ENCODE data around the gene VOPP1. TPM values are rescaled to one million over a fixed set of nuclear protein-coding genes. Genes with fewer than 3 reads are reported as not detected.
"Not testable (repeated sequence)": the region's sequence is repeated elsewhere in the genome, so short reads cannot be mapped to it uniquely, and the experiment has no call there.

VOPP1 gene
- total RNA-seq, 5 donors from 2014 or later (not counting 1 experiment from before 2014, with no cell fraction given) = 84.0 to 106 (median 94.8) TPM

- no peak for DNase-seq
- Histone ChIP-seq H3K4me3 (ENCODE audit: control insufficient read depth in 1 of 2, extremely low read depth in 1 of 2, low read length in 1 of 2) (no peak overlapping the region), H3K36me3 (ENCODE audit: control insufficient read depth in 2 of 2, extremely low read depth in 1 of 2, insufficient read depth in 1 of 2, low read length in 1 of 2) (no peaks in the 10 kb centered on the region), H3K27ac (ENCODE audit: low read length) (no peak overlapping the region), H3K27me3 (replicated peaks in 1 of 2; ENCODE audit: control insufficient read depth in 2 of 2, extremely low read depth in 1 of 2, insufficient read depth in 2 of 2, low read length in 1 of 2) (peaks cover 0 to 17% of the 10 kb centered on the region in 2 experiments), H3K9me3 (no peaks in the 10 kb centered on the region), H3K4me1 (ENCODE audit: control insufficient read depth in 1 of 2, extremely low read depth in 1 of 2, insufficient read depth in 2 of 2, low read length in 2 of 2) (peaks cover 0 to 5% of the 10 kb centered on the region in 2 experiments)
- Mint-ChIP-seq H3K9me3 (no peaks in the 10 kb centered on the region), H3K4me1 (peaks cover under 1 to 26% (median 14%) of the 10 kb centered on the region in 3 donors), H3K4me3 (no peak overlapping the region), H3K27me3 (no peaks in the 10 kb centered on the region), H3K36me3 (no peaks in the 10 kb centered on the region), H3K27ac (no peak overlapping the region)
- ChIA-PET CTCF (no interaction called here), POLR2A (no interaction called here)
- ATAC-seq (replicated peaks in 1 of 4) = no peak
- WGBS (ENCODE audit: insufficient coverage) = 65% methylated on average over 5 of the region's 8 CpGs
These were observed 15.5 kb upstream of the VOPP1 start for GRCh38 chr7:55587687-55588378.

- DNase-seq = peak in 17 of 35 experiments; percentile 16 to 50 (median 28)
- not testable (repeated sequence) for ATAC-seq (replicated peaks in 1 of 4)
These were observed 10.4 kb upstream of the VOPP1 start for GRCh38 chr7:55582656-55583055.

GRCh38 chr7:55576753-55577152 is 4.5 kb upstream of the VOPP1 start:
- ChIA-PET POLR2A (no interaction called here), CTCF (no interaction called here)
- Histone ChIP-seq H3K4me3 (ENCODE audit: control insufficient read depth in 1 of 2, extremely low read depth in 1 of 2, low read length in 1 of 2) (no peak overlapping the region), H3K27me3 (replicated peaks in 1 of 2; ENCODE audit: control insufficient read depth in 2 of 2, extremely low read depth in 1 of 2, insufficient read depth in 2 of 2, low read length in 1 of 2) (no peaks in the 10 kb centered on the region), H3K27ac (ENCODE audit: low read length) (no peak overlapping the region), H3K4me1 (ENCODE audit: control insufficient read depth in 1 of 2, extremely low read depth in 1 of 2, insufficient read depth in 2 of 2, low read length in 2 of 2) (peaks cover 17 to 28% of the 10 kb centered on the region in 2 experiments), H3K9me3 (no peaks in the 10 kb centered on the region), H3K36me3 (ENCODE audit: control insufficient read depth in 2 of 2, extremely low read depth in 1 of 2, insufficient read depth in 1 of 2, low read length in 1 of 2) (no peaks in the 10 kb centered on the region)
- 67% methylated on average over 1 of the region's 4 CpGs for WGBS (ENCODE audit: insufficient coverage)
- no peak for ATAC-seq (replicated peaks in 1 of 4)
- no peak overlapping the region for H3K4me3 Mint-ChIP-seq
- no peaks in the 10 kb centered on the region for H3K27me3 Mint-ChIP-seq
- no peak for DNase-seq
- H3K4me1 Mint-ChIP-seq = peaks cover 20 to 42% (median 28%) of the 10 kb centered on the region in 3 donors
- H3K27ac Mint-ChIP-seq = no peak overlapping the region
- peaks cover 0 to 1% (median 0%) of the 10 kb centered on the region in 3 donors for H3K9me3 Mint-ChIP-seq
- peaks cover 2% of the 10 kb centered on the region for H3K36me3 Mint-ChIP-seq

More at GRCh38 chr7:55582656-55583055, 10.4 kb upstream of the VOPP1 start:
- POLR2A ChIA-PET; H3K27ac ChIP-seq (ENCODE audit: low read length); H3K27me3 Mint-ChIP-seq; H3K36me3 Mint-ChIP-seq; H3K36me3 ChIP-seq (ENCODE audit: control insufficient read depth in 2 of 2, extremely low read depth in 1 of 2, insufficient read depth in 1 of 2, low read length in 1 of 2); H3K4me3 ChIP-seq (ENCODE audit: control insufficient read depth in 1 of 2, extremely low read depth in 1 of 2, low read length in 1 of 2); H3K4me1 ChIP-seq (ENCODE audit: control insufficient read depth in 1 of 2, extremely low read depth in 1 of 2, insufficient read depth in 2 of 2, low read length in 2 of 2); CTCF ChIA-PET; H3K9me3 Mint-ChIP-seq; H3K27me3 ChIP-seq (replicated peaks in 1 of 2; ENCODE audit: control insufficient read depth in 2 of 2, extremely low read depth in 1 of 2, insufficient read depth in 2 of 2, low read length in 1 of 2); H3K9me3 ChIP-seq: not testable (repeated sequence)
- H3K4me1 Mint-ChIP-seq = peaks cover 0 to 42% (median 16%) of the 10 kb centered on the region in 3 donors
- WGBS (ENCODE audit: insufficient coverage) = 75% methylated on average over 6 of the region's 9 CpGs
- peak overlapping the region in 1 of 3 donors; percentile 44 for H3K4me3 Mint-ChIP-seq
- peak overlapping the region; percentile 73 to 81 for H3K27ac Mint-ChIP-seq

GRCh38 chr7:55575733-55576132 is 3.4 kb upstream of the VOPP1 start:
- Histone ChIP-seq H3K27me3 (replicated peaks in 1 of 2; ENCODE audit: control insufficient read depth in 2 of 2, extremely low read depth in 1 of 2, insufficient read depth in 2 of 2, low read length in 1 of 2) (no peaks in the 10 kb centered on the region), H3K4me1 (ENCODE audit: control insufficient read depth in 1 of 2, extremely low read depth in 1 of 2, insufficient read depth in 2 of 2, low read length in 2 of 2) (peaks cover 22 to 31% of the 10 kb centered on the region in 2 experiments), H3K36me3 (ENCODE audit: control insufficient read depth in 2 of 2, extremely low read depth in 1 of 2, insufficient read depth in 1 of 2, low read length in 1 of 2) (no peaks in the 10 kb centered on the region), H3K4me3 (ENCODE audit: control insufficient read depth in 1 of 2, extremely low read depth in 1 of 2, low read length in 1 of 2) (no peak overlapping the region), H3K27ac (ENCODE audit: low read length) (no peak overlapping the region), H3K9me3 (no peaks in the 10 kb centered on the region)
- H3K4me1 Mint-ChIP-seq = peaks cover 25 to 37% (median 32%) of the 10 kb centered on the region in 3 donors
- H3K27ac Mint-ChIP-seq = peak overlapping the region; percentile 20 to 71
- ATAC-seq (replicated peaks in 1 of 4) = no peak
- no peak overlapping the region for H3K4me3 Mint-ChIP-seq
- no peaks in the 10 kb centered on the region for H3K9me3 Mint-ChIP-seq
- H3K27me3 Mint-ChIP-seq = no peaks in the 10 kb centered on the region
- no peak for DNase-seq
- POLR2A ChIA-PET = no interaction called here
- no peaks in the 10 kb centered on the region for H3K36me3 Mint-ChIP-seq
- CTCF ChIA-PET = no interaction called here
- 86% methylated on average over 4 of the region's 4 CpGs for WGBS (ENCODE audit: insufficient coverage)

- H3K27ac ChIP-seq (ENCODE audit: low read length) = no peak overlapping the region
- Mint-ChIP-seq H3K4me3 (no peak overlapping the region), H3K36me3 (no peaks in the 10 kb centered on the region), H3K27ac (peak overlapping the region in 1 of 2 donors; percentile 71), H3K9me3 (no peaks in the 10 kb centered on the region), H3K4me1 (peaks cover 32 to 40% (median 38%) of the 10 kb centered on the region in 3 donors), H3K27me3 (no peaks in the 10 kb centered on the region)
- POLR2A ChIA-PET = interaction anchor here in 1 of 2 donors (0.6 kb wide), 1 partner anchor 275 kb away, joined by 3 read pairs; no protein-coding TSS in a partner anchor
- H3K4me1 ChIP-seq (ENCODE audit: control insufficient read depth in 1 of 2, extremely low read depth in 1 of 2, insufficient read depth in 2 of 2, low read length in 2 of 2) = peaks cover 27 to 36% of the 10 kb centered on the region in 2 experiments
- no peaks in the 10 kb centered on the region for H3K9me3 ChIP-seq
- CTCF ChIA-PET = interaction anchor here (0.6 to 1.1 kb wide), 4 partner anchors 8 to 60 kb away, joined by 4 to 5 read pairs (median 4); no protein-coding TSS in a partner anchor
- H3K27me3 ChIP-seq (replicated peaks in 1 of 2; ENCODE audit: control insufficient read depth in 2 of 2, extremely low read depth in 1 of 2, insufficient read depth in 2 of 2, low read length in 1 of 2) = no peaks in the 10 kb centered on the region
- DNase-seq = no peak
- no peaks in the 10 kb centered on the region for H3K36me3 ChIP-seq (ENCODE audit: control insufficient read depth in 2 of 2, extremely low read depth in 1 of 2, insufficient read depth in 1 of 2, low read length in 1 of 2)
- H3K4me3 ChIP-seq (ENCODE audit: control insufficient read depth in 1 of 2, extremely low read depth in 1 of 2, low read length in 1 of 2) = no peak overlapping the region
- WGBS (ENCODE audit: insufficient coverage) = 95% methylated on average over 9 of the region's 9 CpGs
- ATAC-seq (replicated peaks in 1 of 4) = no peak
These were observed 2.8 kb upstream of the VOPP1 start for GRCh38 chr7:55575098-55575497.

GRCh38 chr7:55574051-55574717 is 1.9 kb upstream of the VOPP1 start:
- H3K4me3 ChIP-seq (ENCODE audit: control insufficient read depth in 1 of 2, extremely low read depth in 1 of 2, low read length in 1 of 2) = no peak overlapping the region

More at GRCh38 chr7:55574051-55574717, 1.9 kb upstream of the VOPP1 start:
- ChIA-PET POLR2A (interaction anchor here (0.6 to 0.7 kb wide), 3 partner anchors 47 to 480 kb away, joined by 3 read pairs; no protein-coding TSS in a partner anchor), CTCF (interaction anchor here (0.6 to 1.2 kb wide), 7 partner anchors 7 to 68 kb away, joined by 4 to 8 read pairs (median 4); no protein-coding TSS in a partner anchor)
- DNase-seq = peak in 25 of 35 experiments; percentile 16 to 61 (median 37)
- Mint-ChIP-seq H3K27me3 (no peaks in the 10 kb centered on the region), H3K4me1 (peaks cover 41 to 47% (median 46%) of the 10 kb centered on the region in 3 donors), H3K36me3 (no peaks in the 10 kb centered on the region), H3K9me3 (no peaks in the 10 kb centered on the region), H3K4me3 (peak overlapping the region; percentile 55 to 93 (median 87)), H3K27ac (peak overlapping the region; percentile 93 to 94)
- Histone ChIP-seq H3K4me1 (ENCODE audit: control insufficient read depth in 1 of 2, extremely low read depth in 1 of 2, insufficient read depth in 2 of 2, low read length in 2 of 2) (peaks cover 30 to 45% of the 10 kb centered on the region in 2 experiments), H3K27me3 (replicated peaks in 1 of 2; ENCODE audit: control insufficient read depth in 2 of 2, extremely low read depth in 1 of 2, insufficient read depth in 2 of 2, low read length in 1 of 2) (no peaks in the 10 kb centered on the region), H3K9me3 (no peaks in the 10 kb centered on the region), H3K36me3 (ENCODE audit: control insufficient read depth in 2 of 2, extremely low read depth in 1 of 2, insufficient read depth in 1 of 2, low read length in 1 of 2) (no peaks in the 10 kb centered on the region), H3K27ac (ENCODE audit: low read length) (peak overlapping the region; percentile 85)
- no CpG with 5 or more reads among the region's 3 CpGs for WGBS (ENCODE audit: insufficient coverage)
- ATAC-seq (replicated peaks in 1 of 4) = peak; percentile 30 to 62 (median 36)
